Sciatic nerve (tissue), 2 donors: ENCODE data around the gene ZNF804B. TPM values are rescaled to one million over a fixed set of nuclear protein-coding genes. Genes with fewer than 3 reads are reported as not detected.

Experiments
- ATAC-seq: fragments of 200-7000 bp; cut with Tn5 transposase; one replicate; pipeline ENCODE4 v1.9.1; 2020; ENCODE audit warnings: mild to moderate bottlenecking, moderate library complexity
- DNase-seq: peaks from one replicate; pipeline ENCODE4 v3.0.0-alpha.2; 2020; ENCODE audit warnings: low spot score
- intact Hi-C: fragments of 100-400 bp; cut with DNase I; formaldehyde crosslinking; loops from one replicate; pipeline ENCODE4 v1.14.2; 2022
- total RNA-seq: library from RNA; stranded (reverse); fragmentation: NEBNext Ultra II Directional; extraction: Animal tissue kit (Norgen Biotek cat#: 25700); gene quantifications from one replicate; pipeline ENCODE4 v1.2.1, GENCODE V29; 2021
- donor health status: DM: no; HTN: no; CAD: no.
- donor health status: DM: no; HTN: no; CAD: no.

Gene ZNF804B
- total RNA-seq = not detected

- intact Hi-C loops = no loop called here
These were observed at the start of gene ZNF804B for GRCh38 chr7:88759230-88760135. Gene ZNF804B, plus strand, starts transcription at chr7:88759700. Its CDS starts 277 bp downstream, at chr7:88759977.

GRCh38 chr7:88735920-88736319 lies 23.6 kb upstream of the ZNF804B start:
- intact Hi-C loops = no loop called here
- DNase-seq = no peak
- ATAC-seq = no peak

More at GRCh38 chr7:88759230-88760135, at the start of gene ZNF804B:
- DNase-seq (peak; percentile 56), ATAC-seq (peak; percentile 32)

- intact Hi-C loops = no loop called here
- ATAC-seq = no peak
- no peak for DNase-seq
These were observed 21.9 kb upstream of the ZNF804B start for GRCh38 chr7:88737632-88738031.

- intact Hi-C loops = no loop called here
- ATAC-seq (no peak), DNase-seq (no peak)
These were observed 13.4 kb upstream of the ZNF804B start for GRCh38 chr7:88746126-88746525.

DNA sequence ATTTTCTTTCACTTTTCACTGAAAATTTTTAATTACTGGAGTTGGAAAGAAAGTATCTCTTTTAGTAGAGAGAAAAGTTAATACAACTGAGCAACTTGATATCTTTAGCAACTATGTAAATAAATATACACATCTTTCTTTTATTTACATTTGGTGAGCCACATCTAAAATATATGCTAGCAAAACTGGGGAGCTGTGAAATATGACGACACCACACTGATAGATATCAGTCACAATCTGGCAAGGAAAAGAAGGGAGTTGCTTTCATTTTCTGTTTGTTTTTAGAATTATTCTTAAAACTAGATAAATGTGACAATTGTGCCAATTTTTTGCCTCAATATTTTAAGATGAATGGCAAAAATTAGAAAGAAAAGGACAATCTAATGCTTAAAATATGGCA lies 2.7 kb upstream of the ZNF804B start:
- DNase-seq = no peak
- ATAC-seq = no peak
- intact Hi-C loops = no loop called here

DNA sequence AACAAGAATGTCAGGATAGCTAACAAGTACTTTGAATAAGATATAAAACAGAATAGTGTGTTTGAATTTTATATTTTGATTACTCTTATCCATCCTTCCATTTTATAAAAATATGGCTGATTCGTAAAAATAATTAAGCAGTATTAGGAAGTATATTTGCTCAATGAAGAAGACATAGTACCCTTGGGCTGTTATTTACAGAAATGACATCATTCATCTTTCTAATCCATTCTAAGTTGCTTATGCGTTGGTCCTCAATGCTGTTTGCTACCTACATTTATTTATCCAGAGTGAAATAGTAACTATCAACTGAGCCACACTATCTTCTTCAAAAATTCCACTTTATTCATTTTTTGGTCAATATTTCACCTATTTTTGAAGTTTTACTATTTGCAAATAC lies 2.1 kb upstream of the ZNF804B start:
- no peak for ATAC-seq
- intact Hi-C loops = no loop called here
- DNase-seq = no peak

DNA sequence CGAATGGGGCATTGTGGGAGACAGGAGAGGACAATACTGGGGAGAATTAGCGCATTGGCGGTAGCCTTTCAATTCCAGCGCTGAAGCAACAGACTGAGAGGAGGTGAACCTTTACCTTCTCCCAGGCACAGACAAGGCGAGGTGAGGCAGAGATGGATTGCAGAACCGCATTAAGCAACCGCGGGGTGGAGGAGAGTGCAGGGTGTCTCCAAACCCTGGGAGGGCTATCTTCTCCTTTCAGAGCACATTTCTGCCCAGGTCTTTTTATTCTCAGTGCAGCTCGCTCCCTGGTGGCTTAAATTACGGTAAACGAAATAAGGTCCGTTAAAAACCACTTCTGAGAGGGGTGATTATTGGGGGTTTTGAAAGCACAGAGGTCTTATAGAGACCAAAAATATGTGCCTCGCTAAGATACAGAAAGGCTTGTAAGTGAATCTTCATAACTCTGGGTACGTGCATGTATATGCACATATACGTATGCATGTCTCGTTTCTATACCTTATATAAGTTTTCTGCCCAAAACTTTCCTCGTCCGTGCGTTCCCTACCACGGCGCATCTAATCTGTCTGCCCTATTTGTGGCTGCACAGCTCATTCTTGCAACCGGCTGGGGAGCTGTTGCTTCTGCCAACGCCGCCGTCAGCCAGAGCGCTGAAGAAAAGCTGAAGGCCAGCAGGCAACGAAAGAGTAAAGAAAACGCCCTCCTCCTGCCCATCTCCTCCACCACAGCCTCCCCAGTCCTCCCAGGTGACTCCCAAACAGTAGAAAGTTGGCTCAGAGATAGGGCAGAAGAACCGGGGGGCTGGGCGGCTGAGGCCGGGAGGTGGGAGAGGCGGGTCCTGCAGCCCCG lies 895 bp upstream of the ZNF804B start:
- intact Hi-C loops = no loop called here
- DNase-seq (peak; percentile 59), ATAC-seq (peak; percentile 34)

DNA sequence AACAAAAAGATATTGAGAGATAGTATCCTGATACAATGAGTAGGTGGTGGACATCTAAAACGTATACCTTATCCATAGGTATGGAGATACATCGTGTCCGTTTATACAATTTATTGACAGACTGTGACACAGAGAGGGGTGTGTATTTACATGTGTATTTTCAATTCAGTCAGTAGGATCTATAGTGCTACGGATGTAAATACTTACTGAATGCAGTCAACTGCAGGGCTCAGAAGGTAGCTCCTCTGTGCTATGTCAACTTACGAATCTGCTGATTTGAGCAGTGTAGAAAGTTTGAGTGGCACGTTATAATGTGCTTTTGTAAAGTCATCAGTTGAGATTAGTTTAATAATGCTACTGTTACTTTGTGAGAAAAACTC lies 626 bp downstream of the ZNF804B start:
- no peak for ATAC-seq
- DNase-seq = no peak
- intact Hi-C loops = no loop called here

DNA sequence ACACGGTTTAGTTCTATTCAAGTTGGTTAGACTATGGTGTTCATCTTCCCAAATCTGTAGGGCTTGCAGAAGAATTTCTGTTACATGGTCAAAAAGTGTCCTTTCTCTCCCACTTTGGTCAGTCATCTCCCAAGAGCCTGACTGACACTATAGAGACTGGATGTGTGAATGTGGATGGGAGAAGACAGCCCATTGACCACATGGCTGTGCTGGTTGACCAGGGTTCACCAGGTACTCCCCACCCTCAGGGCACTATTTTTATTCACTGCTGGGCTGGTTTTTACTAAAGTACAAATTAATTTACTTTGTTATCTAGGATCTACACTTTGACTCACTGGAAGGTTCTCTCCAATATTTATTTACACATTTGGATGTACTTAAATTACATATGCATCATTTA lies 2.3 kb downstream of the ZNF804B start:
- intact Hi-C loops = no loop called here
- DNase-seq (no peak), ATAC-seq (no peak)

DNA sequence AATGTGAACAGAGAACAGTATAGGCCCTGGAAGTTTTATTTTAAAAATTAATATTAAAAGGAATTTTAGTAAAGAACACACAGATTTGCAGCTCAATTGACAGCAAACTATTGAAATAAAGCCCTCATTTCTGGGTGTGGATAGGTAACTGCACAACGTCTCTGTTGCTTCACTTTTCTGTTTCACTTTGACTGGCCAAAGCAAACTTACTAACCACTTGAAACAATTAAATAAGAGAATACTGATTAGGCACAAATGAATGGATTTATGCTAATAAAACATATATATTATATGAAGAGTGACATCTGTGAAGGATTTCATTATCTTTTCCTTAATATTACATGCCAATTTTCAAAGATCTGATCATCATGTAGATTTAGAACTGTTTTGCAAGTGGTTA lies 11.9 kb downstream of the ZNF804B start:
- DNase-seq (no peak), ATAC-seq (no peak)
- intact Hi-C loops = no loop called here

DNA sequence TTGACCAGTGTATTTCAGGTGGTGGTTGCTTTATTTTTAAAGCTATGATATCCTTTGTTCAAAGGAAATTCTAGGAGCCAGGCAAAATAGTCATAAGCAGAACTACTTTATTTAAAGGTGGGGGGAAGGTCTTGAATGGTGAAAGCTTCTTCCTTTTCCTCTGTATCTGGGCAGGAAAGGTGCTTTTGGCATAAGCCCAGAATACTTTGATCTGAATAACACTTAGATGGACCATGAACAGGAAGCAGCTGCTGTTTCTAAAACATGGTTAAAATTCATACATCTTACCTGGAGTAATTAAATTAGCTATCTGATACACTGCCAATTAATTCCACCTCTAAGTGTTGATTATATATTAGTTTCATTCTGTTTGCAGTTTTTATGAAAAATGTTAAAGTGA lies 13.3 kb downstream of the ZNF804B start:
- DNase-seq = no peak
- ATAC-seq = no peak
- intact Hi-C loops = no loop called here

DNA sequence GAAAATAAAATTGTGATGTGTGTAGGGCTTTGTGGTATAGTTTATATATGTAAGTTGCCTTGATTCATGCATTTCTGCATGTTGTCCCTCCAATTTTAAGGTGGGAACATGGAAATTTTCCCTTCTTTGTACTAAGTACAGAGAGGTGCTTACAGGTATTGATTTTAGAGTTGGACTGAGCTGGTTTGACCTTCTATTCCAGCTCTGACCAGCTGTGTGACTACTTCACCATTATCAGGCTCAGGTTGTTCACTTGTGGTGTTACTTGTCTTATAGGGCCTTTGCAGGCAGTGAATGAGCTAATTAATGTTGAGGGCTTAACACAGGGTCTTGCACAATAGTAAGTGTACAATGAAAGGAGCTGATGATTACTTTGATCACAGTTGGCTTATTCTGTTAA lies 16.3 kb downstream of the ZNF804B start:
- no peak for DNase-seq
- ATAC-seq = no peak
- intact Hi-C loops = no loop called here

DNA sequence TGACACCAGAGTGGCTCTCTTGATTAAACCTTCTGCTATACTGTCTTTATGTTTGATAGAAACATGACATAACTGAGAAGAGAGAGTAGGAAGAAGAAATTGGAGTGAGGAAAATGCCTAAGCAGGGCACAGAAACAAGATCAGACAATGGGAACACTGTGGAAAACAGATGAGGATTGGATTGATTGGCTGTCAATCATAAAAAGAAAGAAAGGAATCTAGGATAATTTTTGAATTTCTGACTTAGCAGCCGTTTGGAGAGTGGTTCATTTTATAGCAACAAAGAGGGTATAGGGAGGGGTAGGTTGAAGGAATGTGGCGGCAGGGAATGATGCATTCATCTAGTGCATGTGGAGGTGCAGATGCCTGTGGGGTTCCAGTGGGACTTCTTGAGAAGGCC lies 28.3 kb downstream of the ZNF804B start:
- intact Hi-C loops = no loop called here
- DNase-seq (no peak), ATAC-seq (no peak)

DNA sequence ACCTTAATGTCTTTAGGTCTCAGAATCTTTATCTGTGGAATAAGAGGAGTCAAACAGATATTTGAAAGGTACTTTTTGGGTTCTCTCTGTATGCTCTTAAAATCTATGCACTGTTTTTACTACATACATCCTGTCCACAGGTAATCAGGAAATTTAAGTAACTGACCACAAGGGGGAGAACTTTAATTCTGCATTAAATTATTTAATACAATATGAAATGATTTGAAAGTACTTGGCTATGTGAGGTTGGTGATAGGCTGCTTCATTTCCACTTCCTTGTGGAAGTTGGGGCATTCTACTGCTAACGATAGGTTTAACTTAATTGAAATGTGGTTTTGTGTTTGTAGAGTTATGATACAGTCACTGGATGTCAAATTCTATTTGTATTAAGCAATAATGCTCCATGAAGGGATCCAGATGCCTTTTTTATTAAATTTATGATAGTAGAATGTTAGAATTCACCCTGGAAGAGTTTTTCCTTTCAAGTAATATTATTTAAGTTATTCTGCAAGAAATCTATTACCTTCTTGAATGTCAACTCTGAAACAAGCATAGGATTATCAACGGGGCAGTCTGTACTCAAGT lies 30.1 kb downstream of the ZNF804B start:
- intact Hi-C loops = no loop called here
- ATAC-seq (no peak), DNase-seq (no peak)

DNA sequence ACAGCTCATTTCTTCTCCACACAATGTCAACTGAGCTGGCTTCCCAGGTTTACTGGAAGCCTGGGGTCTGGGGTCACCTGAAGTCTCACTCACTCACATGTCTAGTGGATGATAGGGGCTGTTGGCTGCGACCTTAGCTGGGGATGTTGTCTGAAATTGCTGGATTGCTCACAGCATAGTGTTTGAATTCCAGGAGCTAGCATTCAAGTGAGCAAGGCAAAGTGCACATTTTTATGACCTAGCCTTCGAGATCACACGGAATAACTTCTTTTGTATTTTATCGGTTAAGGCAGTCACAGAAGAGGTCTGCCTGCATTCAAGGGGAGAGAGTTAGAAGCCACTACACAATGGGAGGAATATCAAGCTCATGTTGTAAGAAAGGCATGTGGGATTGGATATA lies 32.4 kb downstream of the ZNF804B start:
- intact Hi-C loops = no loop called here
- ATAC-seq = no peak
- DNase-seq = no peak

GRCh38 chr7:88792361-88792760 lies 32.9 kb downstream of the ZNF804B start:
- DNase-seq (no peak), ATAC-seq (no peak)
- intact Hi-C loops = no loop called here

- intact Hi-C loops = no loop called here
- ATAC-seq = no peak
- no peak for DNase-seq
These were observed 36.1 kb downstream of the ZNF804B start, which contains the start of gene TEX47 for GRCh38 chr7:88795553-88795952. Gene TEX47, minus strand, starts transcription at chr7:88795737. Its CDS starts 795 bp downstream, at chr7:88794942.

- intact Hi-C loops = no loop called here
These were observed 41.5 kb downstream of the ZNF804B start for GRCh38 chr7:88801046-88801445.

DNA sequence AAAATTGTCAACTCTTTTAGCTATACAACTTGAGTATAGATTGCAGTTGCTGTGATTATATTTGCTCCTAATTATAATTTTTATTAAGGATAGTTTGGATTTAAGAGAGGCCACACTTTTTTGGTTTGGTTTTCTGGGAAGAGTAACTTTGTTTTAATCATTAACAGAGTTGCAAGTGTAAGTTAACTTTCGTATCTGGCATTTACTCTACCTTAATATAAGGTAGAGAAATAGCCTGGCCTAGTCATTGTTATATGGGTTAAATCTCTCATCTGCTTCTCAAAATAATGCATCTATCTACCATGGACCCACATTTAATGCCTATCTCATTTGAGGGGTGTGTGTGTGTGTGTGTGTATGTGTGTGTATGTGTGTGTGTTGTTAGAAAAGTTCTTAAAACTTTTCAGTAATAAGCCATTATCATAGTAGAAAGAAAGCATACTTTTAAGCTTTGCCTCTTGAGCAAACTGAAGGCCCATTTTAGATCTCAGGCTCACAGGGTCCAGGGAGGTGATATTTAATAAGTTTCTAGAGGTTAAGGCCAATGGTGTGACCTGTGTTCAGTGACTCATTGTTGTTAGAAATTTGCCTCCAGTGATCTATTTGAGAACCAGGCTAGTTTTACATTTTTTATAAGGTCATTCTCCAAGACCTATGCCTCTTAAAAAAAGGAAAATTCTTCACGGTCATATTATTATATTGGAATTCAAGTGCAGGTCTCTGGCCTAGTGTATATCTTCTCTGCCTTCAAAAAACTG lies 47.0 kb downstream of the ZNF804B start:
- ATAC-seq = no peak
- intact Hi-C loops = no loop called here

More at GRCh38 chr7:88801046-88801445, 41.5 kb downstream of the ZNF804B start:
- DNase-seq (no peak), ATAC-seq (no peak)

More for the DNA sequence above, 47.0 kb downstream of the ZNF804B start:
- no peak for DNase-seq
